ENCODE data around the gene CHN1. TPM values are rescaled to one million over a fixed set of nuclear protein-coding genes. Genes with fewer than 3 reads are reported as not detected.

The CHN1 gene
- total and polyA plus RNA-seq, 2 of the 8 experiments (the other 6 are each of a cell fraction or from before 2014, with no cell fraction given) = 54.0 to 65.7 TPM

DNA sequence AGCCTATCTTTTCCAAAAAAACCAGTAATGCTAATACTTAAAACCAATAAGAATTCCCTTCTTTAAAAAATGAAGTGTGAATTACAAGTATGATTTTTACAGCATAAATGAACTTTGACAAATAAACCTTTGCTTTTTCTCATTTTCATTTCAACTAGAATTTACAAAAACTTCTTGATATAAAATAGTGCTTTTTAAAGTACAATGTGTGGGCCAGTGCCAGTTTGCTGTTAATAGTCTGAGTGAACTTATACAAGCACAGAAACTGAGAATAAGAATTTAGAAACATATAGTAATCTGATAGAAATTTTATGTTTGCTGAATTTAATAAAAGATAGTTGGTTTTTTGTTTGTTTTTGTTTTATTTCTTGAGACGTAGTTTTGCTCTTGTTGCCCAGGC is 197.2 kb downstream of the CHN1 start:
- H3K79me2 ChIP-seq (ENCODE audit: control insufficient read depth in 1 of 2, insufficient read depth in 2 of 2, low read length in 2 of 2) = no peaks in the 10 kb centered on the region
- H2BK20ac ChIP-seq (ENCODE audit: low read length) = no peak overlapping the region
- H4K91ac ChIP-seq (replicated peaks; ENCODE audit: insufficient read length, low read length) = no peak overlapping the region
- FAIRE-seq = no peak
- H2BK120ac ChIP-seq (replicated peaks; ENCODE audit: low read depth, low read length) = no peak overlapping the region
- H3K23ac ChIP-seq (ENCODE audit: insufficient read length) = no peak overlapping the region
- no peaks in the 10 kb centered on the region for H3K27me3 ChIP-seq (replicated peaks in 1 of 4; ENCODE audit: control insufficient read depth in 3 of 4, extremely low read depth in 1 of 4, insufficient read depth in 3 of 4, low read length in 3 of 4)
- no peak overlapping the region for H2AK5ac ChIP-seq (ENCODE audit: low read depth, low read length)
- H3K18ac ChIP-seq (ENCODE audit: extremely low read depth, low read length) = no peak overlapping the region
- no peaks in the 10 kb centered on the region for H3K79me1 ChIP-seq (ENCODE audit: low read depth, low read length)
- no peak overlapping the region for H4K8ac ChIP-seq (ENCODE audit: extremely low read depth, insufficient read depth, low read length)
- H2BK12ac ChIP-seq (ENCODE audit: low read depth, low read length) = no peak overlapping the region
- no peak overlapping the region for H2AFZ ChIP-seq (ENCODE audit: low read length)
- no peaks in the 10 kb centered on the region for H3K9me3 ChIP-seq (ENCODE audit: insufficient read depth in 2 of 2, low read depth in 1 of 2, low read length in 1 of 2)
- 100% methylated on average over 1 of the region's 1 CpG for WGBS, 2 experiments (ENCODE audit: extremely low coverage in 1 of 2, insufficient coverage in 1 of 2, insufficient read length in 1 of 2, insufficient replicate concordance in 2 of 2, low coverage in 1 of 2, low lambda C conversion rate in 2 of 2, missing lambda C conversion rate in 1 of 2)
- ChIA-PET CTCF (ENCODE audit: partially characterized antibody) (interaction anchor here (1.2 kb wide), 1 partner anchor 9 kb away, joined by 3 read pairs; no protein-coding TSS in a partner anchor), POLR2A (ENCODE audit: partially characterized antibody) (interaction anchor here (0.7 to 3.4 kb wide), 2 partner anchors 11 to 631 kb away, joined by 3 to 16 read pairs; no protein-coding TSS in a partner anchor)
- H3K4ac ChIP-seq (replicated peaks; ENCODE audit: insufficient read length, low read depth, low read length) = no peak overlapping the region
- no peak overlapping the region for H4K5ac ChIP-seq (ENCODE audit: insufficient read length, low read depth, low read length)
- H3K56ac ChIP-seq (replicated peaks; ENCODE audit: insufficient read length, low read depth, low read length) = no peak overlapping the region
- H3K14ac ChIP-seq (ENCODE audit: insufficient read length) = no peak overlapping the region
- H3K36me3 ChIP-seq (ENCODE audit: control insufficient read depth in 2 of 4, insufficient read depth in 4 of 4, low read length in 3 of 4) = peaks cover 0 to 45% (median 22%) of the 10 kb centered on the region in 4 experiments; a peak in 5 of 8 replicates
- no peak overlapping the region for H2BK5ac ChIP-seq (ENCODE audit: low read depth, low read length)
- no peak for DNase-seq (ENCODE audit: low read depth in 1 of 2, low spot score in 2 of 2)
- no peak overlapping the region for H3K27ac ChIP-seq (ENCODE audit: low read depth, low read length)
- no peaks in the 10 kb centered on the region for H3K4me1 ChIP-seq (replicated peaks in 1 of 4; ENCODE audit: control insufficient read depth in 3 of 4, insufficient read depth in 4 of 4, low read length in 3 of 4)
- H3K23me2 ChIP-seq (ENCODE audit: low read depth, low read length) = no peaks in the 10 kb centered on the region; the same call in 1 of the 2 replicates
- no peak overlapping the region for H3K4me2 ChIP-seq (ENCODE audit: insufficient read depth in 1 of 2, low read depth in 2 of 2, low read length in 2 of 2)
- H3K4me3 ChIP-seq (ENCODE audit: extremely low read depth in 1 of 4, insufficient read depth in 2 of 4, low read depth in 3 of 4, low read length in 4 of 4) = no peak overlapping the region
- no peaks in the 10 kb centered on the region for H4K20me1 ChIP-seq (replicated peaks in 1 of 2; ENCODE audit: control insufficient read depth in 1 of 2, insufficient read depth in 2 of 2, low read length in 2 of 2)
- no peak overlapping the region for H2BK15ac ChIP-seq (ENCODE audit: low read length)
- no peak overlapping the region for H3K9ac ChIP-seq (replicated peaks in 1 of 4; ENCODE audit: extremely low read depth in 1 of 4, low read depth in 3 of 4, low read length in 3 of 4)
- TF ChIP-seq EP300 (IDR thresholded peaks at IDR 0.05; ENCODE audit: borderline replicate concordance in 1 of 2, low read depth in 2 of 2, low read length in 2 of 2) (no peak), KDM5A (IDR thresholded peaks at IDR 0.05; ENCODE audit: low read length) (no peak), NRF1 (IDR thresholded peaks at IDR 0.05; ENCODE audit: low read depth, low read length) (no peak), RBBP5 (IDR thresholded peaks at IDR 0.05; ENCODE audit: borderline replicate concordance, low read depth, low read length) (no peak), SUZ12 (IDR thresholded peaks at IDR 0.05; ENCODE audit: low read length) (no peak), CHD1 (IDR thresholded peaks at IDR 0.05; ENCODE audit: low read depth, low read length) (no peak), ATF2 (IDR thresholded peaks at IDR 0.05; ENCODE audit: low read length) (no peak), POLR2A (IDR thresholded peaks at IDR 0.05; ENCODE audit: control extremely low read depth in 1 of 2, low read depth in 2 of 2, low read length in 2 of 2) (no peak), CTBP2 (IDR thresholded peaks at IDR 0.05; ENCODE audit: borderline replicate concordance, insufficient read depth, insufficient read length, low read length) (no peak), CEBPB (IDR thresholded peaks at IDR 0.05; ENCODE audit: low read depth, low read length) (no peak), BCL11A (IDR thresholded peaks at IDR 0.05; ENCODE audit: low read depth in 2 of 2, low read length in 2 of 2) (no peak)

All from H1 (cell line).